Measurements from ENCODE around the gene BRD4.
A peak's percentile ranks its signal among the peaks of the same experiment; 100 is the strongest.

Gene BRD4

DNA sequence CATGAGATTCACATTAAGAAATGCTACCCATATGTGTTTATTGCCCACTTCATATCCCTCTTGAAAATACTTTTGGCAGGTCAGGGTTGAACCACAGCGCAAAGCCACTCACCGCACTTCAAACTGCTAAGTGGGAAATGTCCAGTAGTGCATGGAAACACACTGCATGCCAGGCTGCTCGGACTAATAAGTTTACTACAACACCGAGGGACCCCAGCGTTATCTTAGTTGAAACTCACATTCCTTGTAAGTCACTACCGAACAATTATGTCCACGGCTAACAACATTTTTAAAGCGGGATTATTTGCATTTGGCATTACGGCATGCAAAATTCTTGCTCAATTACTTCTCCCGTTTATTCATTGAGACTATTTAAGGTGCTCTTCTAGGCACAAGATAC, 4.0 kb downstream of the BRD4 start:
- no peak overlapping the region for H2AFZ ChIP-seq (ENCODE audit: low read depth, low read length)
- no peaks in the 10 kb centered on the region for H3K9me3 ChIP-seq (ENCODE audit: insufficient read depth, low read length, severe bottlenecking)
- peaks cover 98% of the 10 kb centered on the region for H3K79me2 ChIP-seq (ENCODE audit: insufficient read depth, low read length)
- H3K4me3 ChIP-seq (ENCODE audit: low read depth in 1 of 2, low read length in 2 of 2) = 0 out of 4 replicates have a peak overlapping the region, but pooled peaks of 1 of the 2 experiments have one; percentile 24
- TF ChIP-seq CTCF (IDR thresholded peaks at IDR 0.05; ENCODE audit: borderline replicate concordance, extremely low read depth, low read length, poor library complexity, severe bottlenecking) (no peak), EZH2 (IDR thresholded peaks at IDR 0.05; ENCODE audit: borderline replicate concordance, low read depth, low read length, severe bottlenecking) (no peak)
- ATAC-seq (ENCODE audit: insufficient read depth, low read depth) (no peak), DNase-seq (no peak)
- H3K9ac ChIP-seq (ENCODE audit: low read depth, low read length) = no peak overlapping the region
- H3K4me1 ChIP-seq (ENCODE audit: insufficient read depth, low read length) = peaks cover 48% of the 10 kb centered on the region
- H3K36me3 ChIP-seq (ENCODE audit: insufficient read depth, low read length) = peaks cover 19% of the 10 kb centered on the region
- no peak overlapping the region for H3K27ac ChIP-seq (ENCODE audit: low read length)
- peaks cover 79% of the 10 kb centered on the region for H4K20me1 ChIP-seq (ENCODE audit: insufficient read depth, low read length)
- H3K27me3 ChIP-seq (ENCODE audit: insufficient read depth, low read length, poor library complexity) = no peaks in the 10 kb centered on the region
- H3K4me2 ChIP-seq (ENCODE audit: insufficient read depth, low read length) = peak overlapping the region; percentile 87; the same call in 1 of the 2 replicates

- Histone ChIP-seq H3K27me3 (ENCODE audit: insufficient read depth, low read length, poor library complexity) (no peaks in the 10 kb centered on the region), H3K36me3 (ENCODE audit: insufficient read depth, low read length) (peaks cover 4% of the 10 kb centered on the region), H3K27ac (ENCODE audit: low read length) (no peak overlapping the region), H2AFZ (ENCODE audit: low read depth, low read length) (no peak overlapping the region), H3K4me2 (ENCODE audit: insufficient read depth, low read length) (peak overlapping the region; percentile 26; the same call in 1 of the 2 replicates), H3K9me3 (ENCODE audit: insufficient read depth, low read length, severe bottlenecking) (no peaks in the 10 kb centered on the region), H3K79me2 (ENCODE audit: insufficient read depth, low read length) (peaks cover 98% of the 10 kb centered on the region), H4K20me1 (ENCODE audit: insufficient read depth, low read length) (peaks cover 90% of the 10 kb centered on the region), H3K4me1 (ENCODE audit: insufficient read depth, low read length) (peaks cover 34% of the 10 kb centered on the region), H3K9ac (ENCODE audit: low read depth, low read length) (no peak overlapping the region), H3K4me3 (ENCODE audit: low read depth in 1 of 2, low read length in 2 of 2) (no peak overlapping the region)
- no peak for DNase-seq
- peak; percentile 17; the same call in 1 of the 3 replicates for ATAC-seq (ENCODE audit: insufficient read depth, low read depth)
- TF ChIP-seq CTCF (IDR thresholded peaks at IDR 0.05; ENCODE audit: borderline replicate concordance, extremely low read depth, low read length, poor library complexity, severe bottlenecking) (no peak), EZH2 (IDR thresholded peaks at IDR 0.05; ENCODE audit: borderline replicate concordance, low read depth, low read length, severe bottlenecking) (no peak)
Observed at GRCh38 chr19:15324791-15325519, 7.4 kb downstream of the BRD4 start.

DNA sequence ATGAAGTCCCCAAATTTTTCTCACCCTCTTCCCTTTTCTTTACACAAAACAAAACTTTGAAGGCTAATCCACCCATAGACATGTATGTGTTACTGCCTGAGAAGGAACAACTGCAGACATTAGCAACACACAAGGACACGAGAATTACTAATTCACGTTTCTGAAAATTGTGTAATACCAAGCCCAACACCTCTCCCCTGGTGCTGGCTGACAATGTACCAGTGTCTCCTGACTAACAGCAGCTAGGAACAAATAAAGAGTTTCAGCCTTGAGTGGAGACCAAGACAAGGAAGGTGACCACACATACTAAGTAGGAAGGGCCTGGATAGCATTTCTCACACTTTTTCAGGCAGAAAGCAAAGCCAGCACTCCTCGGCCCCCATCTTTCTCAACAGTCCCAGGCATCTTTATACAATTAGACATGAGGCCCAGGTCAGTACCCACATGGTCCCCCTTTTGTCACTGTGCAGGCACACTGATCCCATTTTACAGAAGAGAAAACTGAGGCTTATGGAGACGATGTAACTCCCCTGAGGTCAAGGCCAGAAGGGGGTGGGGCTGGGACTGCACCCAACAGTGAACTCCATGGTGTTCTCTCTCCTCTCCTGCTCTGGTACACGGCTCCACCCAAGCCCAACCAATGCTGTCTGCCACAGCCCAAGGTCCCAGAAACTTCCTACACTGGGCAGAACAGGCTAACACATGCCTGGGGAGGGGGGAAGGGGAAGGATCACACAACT, 8.7 kb downstream of the BRD4 start:
- peaks cover 22% of the 10 kb centered on the region for H3K4me1 ChIP-seq (ENCODE audit: insufficient read depth, low read length)
- TF ChIP-seq EZH2 (IDR thresholded peaks at IDR 0.05; ENCODE audit: borderline replicate concordance, low read depth, low read length, severe bottlenecking) (no peak), CTCF (IDR thresholded peaks at IDR 0.05; ENCODE audit: borderline replicate concordance, extremely low read depth, low read length, poor library complexity, severe bottlenecking) (no peak)
- H2AFZ ChIP-seq (ENCODE audit: low read depth, low read length) = no peak overlapping the region
- H3K9ac ChIP-seq (ENCODE audit: low read depth, low read length) = no peak overlapping the region
- H3K4me3 ChIP-seq (ENCODE audit: low read depth in 1 of 2, low read length in 2 of 2) = no peak overlapping the region
- no peak overlapping the region for H3K27ac ChIP-seq (ENCODE audit: low read length)
- ATAC-seq (ENCODE audit: insufficient read depth, low read depth) = no peak
- peaks cover 90% of the 10 kb centered on the region for H4K20me1 ChIP-seq (ENCODE audit: insufficient read depth, low read length)
- H3K9me3 ChIP-seq (ENCODE audit: insufficient read depth, low read length, severe bottlenecking) = no peaks in the 10 kb centered on the region
- no peaks in the 10 kb centered on the region for H3K27me3 ChIP-seq (ENCODE audit: insufficient read depth, low read length, poor library complexity)
- peaks cover 98% of the 10 kb centered on the region for H3K79me2 ChIP-seq (ENCODE audit: insufficient read depth, low read length)
- DNase-seq = no peak
- H3K4me2 ChIP-seq (ENCODE audit: insufficient read depth, low read length) = no peak overlapping the region
- H3K36me3 ChIP-seq (ENCODE audit: insufficient read depth, low read length) = peaks cover 1% of the 10 kb centered on the region; the same call in 1 of the 2 replicates

Data from DND-41 (cell line).